ENCODE data around the gene FBXL19. TPM values are rescaled to one million over a fixed set of nuclear protein-coding genes. Genes with fewer than 3 reads are reported as not detected.

Gene FBXL19
- total and polyA plus RNA-seq, 9 of the 15 experiments (the other 6 are each of a cell fraction or from before 2014, with no cell fraction given), result 0.13 to 48.0 (median 13.5) TPM; not detected in 1

GRCh38 chr16:30984669-30985400 lies 61.5 kb downstream of the FBXL19 start, which contains the start of gene HSD3B7:
Gene HSD3B7 (plus strand): TSS chr16:30985207. CDS start chr16:30985659, 452 bp downstream.
- Histone ChIP-seq H2AFZ (ENCODE audit: low read depth, low read length) (peak within 1 kb of the TSS; percentile 89), H3K27ac (ENCODE audit: extremely low read depth, low read depth, low read length) (peak within 1 kb of the TSS; percentile 51), H3K27me3 (ENCODE audit: control insufficient read depth in 2 of 2, insufficient read depth in 2 of 2, low read length in 2 of 2) (no peaks in the 10 kb centered on the region), H4K20me1 (replicated peaks; ENCODE audit: control insufficient read depth, insufficient read depth, low read length) (no peaks in the 10 kb centered on the region; the same call in none of the 2 replicates), H3K4me1 (replicated peaks in 1 of 2; ENCODE audit: control insufficient read depth in 2 of 2, insufficient read depth in 2 of 2, low read length in 2 of 2) (peaks cover 7 to 68% of the 10 kb centered on the region in 2 experiments; a peak in 4 of 5 replicates), H3K4me2 (ENCODE audit: insufficient read depth, low read length) (peak within 1 kb of the TSS; percentile 80), H3K4me3 (peak within 1 kb of the TSS; percentile 44), H3K9ac (ENCODE audit: insufficient read depth in 1 of 2, low read depth in 2 of 2, low read length in 2 of 2) (peak within 1 kb of the TSS; percentile 61 to 94), H3K36me3 (ENCODE audit: control insufficient read depth, insufficient read depth, low read length) (peaks cover 65% of the 10 kb centered on the region; the same call in 2 of the 3 replicates), H3K9me3 (replicated peaks; ENCODE audit: control insufficient read depth, insufficient read depth, low read depth, low read length) (no peaks in the 10 kb centered on the region), H3K79me2 (ENCODE audit: control insufficient read depth, insufficient read depth, low read length) (peaks cover 15% of the 10 kb centered on the region), H3K9me1 (ENCODE audit: control insufficient read depth, insufficient read depth, low read length) (peaks cover 2% of the 10 kb centered on the region)
- 30% methylated on average over 12 of the region's 24 CpGs for WGBS (ENCODE audit: insufficient coverage, low coverage, missing lambda C conversion rate)
- ATAC-seq (peak; percentile 95), DNase-seq (ENCODE audit: extremely low read depth in 1 of 4, low spot score in 3 of 4) (peak; percentile 92 to 95 (median 93)), FAIRE-seq (peak; percentile 91)
- BruUV-seq (replicated peaks), result no TSS peak
- CTCF ChIA-PET (ENCODE audit: low intra/inter-chr PET ratio), result interaction anchor here (0.6 to 2.1 kb wide), 5 partner anchors 109 to 884 kb away, joined by 3 to 15 read pairs (median 7); no protein-coding TSS in a partner anchor
- POLR2A ChIA-PET, result interaction anchor here (0.6 to 5.7 kb wide), 13 partner anchors 15 to 444 kb away, joined by 3 to 32 read pairs (median 4); partner anchors contain the start of genes FUS and KAT8
- intact Hi-C loops (cut with micrococcal nuclease), result loop anchor here (1.0 to 10.0 kb wide), 5 partner anchors 32 to 458 kb away; partner anchors contain the start of genes VKORC1 and ZNF843
- in situ Hi-C loops (cut with MboI), result loop anchor here (10.0 to 25.0 kb wide), 2 partner anchors 310 to 452 kb away; partner anchors contain the start of genes COX6A2 and ZNF843
- no peak for TF ChIP-seq ZNF217 (CRISPR knock-in tag; IDR thresholded peaks at IDR 0.05)
- TF ChIP-seq ZNF407 (IDR thresholded peaks at IDR 0.05; ENCODE audit: low read depth), result peak; percentile 84
- peak; percentile 30; the same call in 1 of the 2 replicates for TF ChIP-seq ESRRA (IDR thresholded peaks at IDR 0.05; ENCODE audit: borderline replicate concordance, low read depth)
- peak; percentile 6 for TF ChIP-seq RBBP5 (IDR thresholded peaks at IDR 0.05; ENCODE audit: borderline replicate concordance, insufficient read depth, low read length, poor library complexity, severe bottlenecking)
- no peak for TF ChIP-seq BMI1 (IDR thresholded peaks at IDR 0.05; ENCODE audit: low read length)
- peak; percentile 7; the same call in 1 of the 2 replicates for TF ChIP-seq EP300 (IDR thresholded peaks at IDR 0.05; ENCODE audit: low read length)
- TF ChIP-seq MYC (IDR thresholded peaks at IDR 0.05; ENCODE audit: low read depth, low read length), result 0 out of 2 replicates have a peak, but pooled peaks have one; percentile 15
- no peak for TF ChIP-seq MYC (CRISPR knock-in tag; IDR thresholded peaks at IDR 0.05; ENCODE audit: borderline replicate concordance, low read depth)

Data from K562 (cell line).